Measurements from ENCODE around the gene HEATR5A.

The HEATR5A gene

DNA sequence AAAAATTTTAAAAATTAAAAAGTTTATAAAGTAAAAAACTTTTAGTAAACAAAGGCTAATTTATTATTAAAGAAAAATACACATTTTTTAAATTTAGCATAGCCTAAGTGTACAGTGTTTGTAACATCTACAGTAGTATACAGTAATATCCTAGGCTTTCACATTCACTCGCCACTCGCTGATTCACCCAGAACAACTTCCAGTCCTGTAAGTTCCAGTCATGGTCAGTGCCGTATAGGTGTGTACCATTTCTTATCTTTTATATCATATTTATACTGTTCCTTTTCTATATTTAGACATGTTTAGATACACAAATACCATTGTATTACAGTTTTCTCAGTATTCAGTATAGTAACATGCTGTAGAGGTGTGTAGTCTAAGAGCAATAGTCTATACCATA, 28.9 kb downstream of the HEATR5A start:
- no peaks in the 10 kb centered on the region for H3K27me3 ChIP-seq (replicated peaks; ENCODE audit: control insufficient read depth, insufficient read depth, low read length)
- TF ChIP-seq, protein P1, sequence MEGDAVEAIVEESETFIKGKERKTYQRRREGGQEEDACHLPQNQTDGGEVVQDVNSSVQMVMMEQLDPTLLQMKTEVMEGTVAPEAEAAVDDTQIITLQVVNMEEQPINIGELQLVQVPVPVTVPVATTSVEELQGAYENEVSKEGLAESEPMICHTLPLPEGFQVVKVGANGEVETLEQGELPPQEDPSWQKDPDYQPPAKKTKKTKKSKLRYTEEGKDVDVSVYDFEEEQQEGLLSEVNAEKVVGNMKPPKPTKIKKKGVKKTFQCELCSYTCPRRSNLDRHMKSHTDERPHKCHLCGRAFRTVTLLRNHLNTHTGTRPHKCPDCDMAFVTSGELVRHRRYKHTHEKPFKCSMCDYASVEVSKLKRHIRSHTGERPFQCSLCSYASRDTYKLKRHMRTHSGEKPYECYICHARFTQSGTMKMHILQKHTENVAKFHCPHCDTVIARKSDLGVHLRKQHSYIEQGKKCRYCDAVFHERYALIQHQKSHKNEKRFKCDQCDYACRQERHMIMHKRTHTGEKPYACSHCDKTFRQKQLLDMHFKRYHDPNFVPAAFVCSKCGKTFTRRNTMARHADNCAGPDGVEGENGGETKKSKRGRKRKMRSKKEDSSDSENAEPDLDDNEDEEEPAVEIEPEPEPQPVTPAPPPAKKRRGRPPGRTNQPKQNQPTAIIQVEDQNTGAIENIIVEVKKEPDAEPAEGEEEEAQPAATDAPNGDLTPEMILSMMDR (IDR thresholded peaks at IDR 0.05; ENCODE audit: insufficient read depth, low read length, poor library complexity, severe bottlenecking) = no peak
- no peak for DNase-seq (ENCODE audit: extremely low read depth, insufficient read length)
- H3K36me3 ChIP-seq (ENCODE audit: control insufficient read depth, insufficient read depth, low read length) = no peaks in the 10 kb centered on the region
- no peak overlapping the region for H3K4me3 ChIP-seq (replicated peaks; ENCODE audit: low read depth, low read length)

DNA sequence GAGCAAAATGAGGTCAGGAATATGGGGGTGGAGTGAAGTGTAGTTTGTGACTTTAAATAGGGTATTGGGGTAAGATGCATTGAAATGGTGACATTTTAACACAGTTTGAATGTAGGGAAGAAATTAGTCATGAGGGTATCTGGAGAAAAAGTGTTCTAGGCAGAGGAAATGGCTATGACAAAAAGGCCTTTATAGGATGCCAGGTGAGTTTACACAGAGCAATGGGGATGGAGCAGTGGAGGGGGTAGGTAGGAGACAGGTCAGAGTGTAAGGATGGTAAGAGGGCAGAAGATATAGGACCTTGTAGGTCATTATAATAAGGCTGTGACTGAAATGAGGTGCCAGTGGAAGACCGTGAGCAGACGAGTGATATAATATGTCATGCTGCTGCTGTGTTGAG, 30.4 kb downstream of the HEATR5A start:
- H3K36me3 ChIP-seq (ENCODE audit: control insufficient read depth, insufficient read depth, low read length) = no peaks in the 10 kb centered on the region
- DNase-seq (ENCODE audit: extremely low read depth, insufficient read length) = no peak
- no peaks in the 10 kb centered on the region for H3K27me3 ChIP-seq (replicated peaks; ENCODE audit: control insufficient read depth, insufficient read depth, low read length)
- H3K4me3 ChIP-seq (replicated peaks; ENCODE audit: low read depth, low read length) = no peak overlapping the region
- TF ChIP-seq, protein P1 (IDR thresholded peaks at IDR 0.05; ENCODE audit: insufficient read depth, low read length, poor library complexity, severe bottlenecking) = no peak

DNA sequence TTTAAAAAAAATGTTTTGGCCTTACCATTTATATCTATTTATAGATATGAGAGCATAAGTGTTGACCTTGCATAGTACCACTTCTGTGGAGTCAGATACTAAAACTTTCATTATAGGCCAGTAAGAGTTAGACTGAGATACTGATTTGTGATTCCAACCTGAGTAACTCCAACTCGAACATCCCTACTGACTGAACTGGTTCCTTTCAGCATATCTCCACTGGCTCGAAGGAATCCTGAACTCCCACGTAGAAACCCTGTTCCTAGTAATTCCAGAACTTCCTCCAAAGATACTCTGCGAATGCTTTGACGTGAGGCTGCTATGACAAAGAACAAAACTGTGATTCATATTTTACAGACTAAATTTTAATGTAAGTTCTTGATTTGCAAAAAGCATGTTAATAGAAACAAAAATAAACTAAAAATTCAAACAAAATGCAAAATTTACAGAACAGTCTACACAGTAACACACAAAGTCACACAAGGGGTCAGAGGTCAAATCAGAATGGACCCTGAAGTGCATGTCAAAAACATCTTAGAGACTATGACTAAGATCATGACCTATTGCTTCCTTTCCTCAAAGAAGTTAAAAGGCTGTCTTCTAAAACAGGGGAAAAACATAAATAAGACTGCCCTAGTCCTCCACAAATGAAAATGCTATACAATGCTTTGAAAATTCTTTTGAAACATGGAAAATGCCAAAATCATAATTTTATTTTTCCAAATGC, 31.5 kb downstream of the HEATR5A start:
- DNase-seq (ENCODE audit: extremely low read depth, insufficient read length) = no peak
- Histone ChIP-seq H3K36me3 (ENCODE audit: control insufficient read depth, insufficient read depth, low read length) (no peaks in the 10 kb centered on the region; the same call in 1 of the 2 replicates), H3K27me3 (replicated peaks; ENCODE audit: control insufficient read depth, insufficient read depth, low read length) (no peaks in the 10 kb centered on the region), H3K4me3 (replicated peaks; ENCODE audit: low read depth, low read length) (no peak overlapping the region)
- TF ChIP-seq, protein P1 (IDR thresholded peaks at IDR 0.05; ENCODE audit: insufficient read depth, low read length, poor library complexity, severe bottlenecking) = no peak

DNA sequence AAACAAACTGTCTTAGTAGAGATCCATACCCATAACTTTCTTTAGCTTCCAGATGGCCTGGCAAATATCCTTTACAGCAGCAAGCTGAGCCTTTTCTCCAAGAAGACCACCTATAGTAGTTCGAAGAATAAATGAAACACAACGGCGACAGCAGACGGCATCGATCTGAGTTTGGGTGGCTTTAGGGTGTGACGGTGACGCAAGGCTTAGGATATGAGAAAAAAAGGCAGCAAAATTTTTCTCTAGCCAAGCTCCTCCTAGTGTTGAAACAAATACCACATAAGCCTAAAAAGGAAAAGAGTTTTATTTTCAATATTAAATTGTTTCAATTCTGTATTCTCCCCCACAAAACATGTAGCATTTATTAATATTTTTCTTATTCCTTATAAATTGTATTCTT, 33.3 kb downstream of the HEATR5A start:
- Histone ChIP-seq H3K4me3 (replicated peaks; ENCODE audit: low read depth, low read length) (no peak overlapping the region), H3K36me3 (ENCODE audit: control insufficient read depth, insufficient read depth, low read length) (no peaks in the 10 kb centered on the region; the same call in none of the 2 replicates), H3K27me3 (replicated peaks; ENCODE audit: control insufficient read depth, insufficient read depth, low read length) (no peaks in the 10 kb centered on the region)
- TF ChIP-seq, protein P1 (IDR thresholded peaks at IDR 0.05; ENCODE audit: insufficient read depth, low read length, poor library complexity, severe bottlenecking) = no peak
- no peak for DNase-seq (ENCODE audit: extremely low read depth, insufficient read length)

DNA sequence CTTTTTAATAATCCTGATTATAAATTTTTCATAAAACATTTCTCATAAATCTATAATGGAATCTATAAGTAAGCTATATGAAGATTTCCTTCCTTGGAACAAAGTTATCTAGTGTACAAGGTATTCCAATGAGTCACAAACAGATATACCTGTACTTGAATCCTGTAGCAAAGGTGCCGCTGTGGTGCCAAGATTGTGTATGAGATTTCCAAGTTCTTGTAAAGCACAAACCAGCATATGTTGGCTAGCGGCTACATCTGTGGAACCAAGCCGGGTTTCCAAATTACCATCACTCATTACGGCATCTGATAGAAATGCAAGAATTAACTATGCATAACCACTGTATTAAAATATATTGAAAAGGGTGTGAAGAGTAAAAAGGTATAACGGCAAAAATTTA, 34.1 kb downstream of the HEATR5A start:
- TF ChIP-seq, protein P1 (IDR thresholded peaks at IDR 0.05; ENCODE audit: insufficient read depth, low read length, poor library complexity, severe bottlenecking) = no peak
- no peaks in the 10 kb centered on the region; the same call in none of the 2 replicates for H3K36me3 ChIP-seq (ENCODE audit: control insufficient read depth, insufficient read depth, low read length)
- H3K4me3 ChIP-seq (replicated peaks; ENCODE audit: low read depth, low read length) = no peak overlapping the region

More for the DNA sequence above, 34.1 kb downstream of the HEATR5A start:
- no peaks in the 10 kb centered on the region for H3K27me3 ChIP-seq (replicated peaks; ENCODE audit: control insufficient read depth, insufficient read depth, low read length)
- DNase-seq (ENCODE audit: extremely low read depth, insufficient read length) = no peak
